A549 (cell line): Measurements from ENCODE around the gene MUC3A.

ENCODE experiments used
- CBX8 ChIP-seq: fragments of 200-600 bp; sonication (generic); IDR thresholded peaks from 2 replicates; pipeline ENCODE4 v1.6.1; 2016
- EP300 ChIP-seq, 2 experiments: fragments of >200 bp; sonication (Bioruptor Twin); formaldehyde crosslinking; IDR thresholded peaks; 2 replicates in 1 of 2; 3 replicates in 1 of 2; pipeline ENCODE4 v1.6.1; 2016 to 2017
- POLR2A ChIP-seq: IDR thresholded peaks from 2 replicates; pipeline ENCODE4 v1.6.1; 2012; ENCODE audit warnings: mild to moderate bottlenecking, low read length
- TF ChIP-seq, protein P1 (sequence below): fragments of >200 bp; sonication (Bioruptor Twin); formaldehyde crosslinking; IDR thresholded peaks from 3 replicates; pipeline ENCODE4 v1.5.1; 2016

DNA sequence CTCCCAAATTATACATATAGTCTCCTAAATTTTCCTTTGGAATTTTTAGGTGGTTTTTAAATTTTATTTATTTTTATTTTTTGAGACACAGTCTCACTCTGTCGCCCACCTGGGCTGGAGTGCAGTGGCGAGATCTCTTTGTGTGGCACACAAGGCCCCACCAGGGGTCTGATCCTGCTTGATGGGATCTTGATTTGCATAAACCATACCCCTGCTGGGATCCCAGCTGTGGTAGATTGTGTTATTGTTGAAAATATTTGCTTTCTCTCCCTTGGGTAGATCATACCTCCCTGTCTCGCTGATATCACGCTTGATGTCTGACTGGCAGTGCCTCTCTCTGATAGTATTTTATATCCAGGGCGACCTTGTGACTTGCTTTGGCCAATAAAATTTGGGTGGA lies 5.6 kb upstream of the MUC3A start:
- TF ChIP-seq POLR2A (no peak), EP300 (IDR thresholded peaks at IDR 0.05) (no peak), CBX8 (no peak)
- TF ChIP-seq, protein P1, sequence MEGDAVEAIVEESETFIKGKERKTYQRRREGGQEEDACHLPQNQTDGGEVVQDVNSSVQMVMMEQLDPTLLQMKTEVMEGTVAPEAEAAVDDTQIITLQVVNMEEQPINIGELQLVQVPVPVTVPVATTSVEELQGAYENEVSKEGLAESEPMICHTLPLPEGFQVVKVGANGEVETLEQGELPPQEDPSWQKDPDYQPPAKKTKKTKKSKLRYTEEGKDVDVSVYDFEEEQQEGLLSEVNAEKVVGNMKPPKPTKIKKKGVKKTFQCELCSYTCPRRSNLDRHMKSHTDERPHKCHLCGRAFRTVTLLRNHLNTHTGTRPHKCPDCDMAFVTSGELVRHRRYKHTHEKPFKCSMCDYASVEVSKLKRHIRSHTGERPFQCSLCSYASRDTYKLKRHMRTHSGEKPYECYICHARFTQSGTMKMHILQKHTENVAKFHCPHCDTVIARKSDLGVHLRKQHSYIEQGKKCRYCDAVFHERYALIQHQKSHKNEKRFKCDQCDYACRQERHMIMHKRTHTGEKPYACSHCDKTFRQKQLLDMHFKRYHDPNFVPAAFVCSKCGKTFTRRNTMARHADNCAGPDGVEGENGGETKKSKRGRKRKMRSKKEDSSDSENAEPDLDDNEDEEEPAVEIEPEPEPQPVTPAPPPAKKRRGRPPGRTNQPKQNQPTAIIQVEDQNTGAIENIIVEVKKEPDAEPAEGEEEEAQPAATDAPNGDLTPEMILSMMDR = no peak
